SH-SY5Y (cell line): Measurements from ENCODE around the gene HOXD11.

ENCODE experiments used
- GATA2 ChIP-seq: IDR thresholded peaks from 2 replicates; pipeline ENCODE4 v1.6.1; 2011; ENCODE audit warnings: mild to moderate bottlenecking, low read depth, low read length
- GATA3 ChIP-seq: IDR thresholded peaks from 2 replicates; pipeline ENCODE4 v1.6.1; 2011; ENCODE audit warnings: low read depth, mild to moderate bottlenecking, low read length, moderate library complexity

HOXD11 gene

DNA sequence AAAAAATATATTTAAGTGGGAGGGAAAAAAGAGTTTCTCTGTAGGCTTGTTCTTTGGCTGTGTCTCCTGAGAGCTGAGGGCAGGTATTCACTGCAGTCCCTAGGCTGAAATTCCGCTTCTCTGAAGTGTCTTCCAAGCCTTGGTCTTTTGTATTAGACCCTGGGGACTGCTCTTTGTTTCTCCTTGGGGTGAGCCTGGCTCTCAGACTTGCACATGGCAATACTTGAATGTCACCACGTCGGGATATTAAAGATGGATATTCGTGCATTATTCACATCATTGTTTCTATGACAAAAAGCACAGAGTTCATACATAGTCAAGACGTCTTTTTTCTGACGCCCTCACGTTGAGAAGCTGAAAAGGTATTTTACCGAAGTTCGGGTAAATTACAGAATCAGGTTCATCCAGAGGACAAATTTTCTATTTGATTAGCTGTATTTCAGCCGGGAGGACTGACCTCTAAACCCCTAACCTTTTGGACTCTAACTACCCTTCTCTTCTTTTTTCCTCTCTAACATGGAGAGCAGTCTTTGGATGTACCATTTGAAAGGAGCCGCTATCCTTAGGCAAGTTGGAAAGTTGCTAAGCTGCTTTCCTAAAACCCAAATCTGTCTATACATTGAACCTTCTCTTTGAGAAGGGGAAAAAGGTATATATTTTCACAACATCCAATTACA, 47.6 kb downstream of the HOXD11 start:
- no peak for TF ChIP-seq GATA2
- no peak for TF ChIP-seq GATA3

- no peak for TF ChIP-seq GATA3
These were observed 48.4 kb downstream of the HOXD11 start for GRCh38 chr2:176155356-176156044.

GRCh38 chr2:176156301-176156806, 49.3 kb downstream of the HOXD11 start:
- no peak for TF ChIP-seq GATA3
- TF ChIP-seq GATA2: no peak

- no peak for TF ChIP-seq GATA3
- no peak; the same call in 1 of the 2 replicates for TF ChIP-seq GATA2
These were observed 49.9 kb downstream of the HOXD11 start, which contains the start of gene HOXD3 for GRCh38 chr2:176156807-176157498. TSS of gene HOXD3 (plus strand) at chr2:176157307. CDS start at chr2:176169115, 11,808 bp downstream.

DNA sequence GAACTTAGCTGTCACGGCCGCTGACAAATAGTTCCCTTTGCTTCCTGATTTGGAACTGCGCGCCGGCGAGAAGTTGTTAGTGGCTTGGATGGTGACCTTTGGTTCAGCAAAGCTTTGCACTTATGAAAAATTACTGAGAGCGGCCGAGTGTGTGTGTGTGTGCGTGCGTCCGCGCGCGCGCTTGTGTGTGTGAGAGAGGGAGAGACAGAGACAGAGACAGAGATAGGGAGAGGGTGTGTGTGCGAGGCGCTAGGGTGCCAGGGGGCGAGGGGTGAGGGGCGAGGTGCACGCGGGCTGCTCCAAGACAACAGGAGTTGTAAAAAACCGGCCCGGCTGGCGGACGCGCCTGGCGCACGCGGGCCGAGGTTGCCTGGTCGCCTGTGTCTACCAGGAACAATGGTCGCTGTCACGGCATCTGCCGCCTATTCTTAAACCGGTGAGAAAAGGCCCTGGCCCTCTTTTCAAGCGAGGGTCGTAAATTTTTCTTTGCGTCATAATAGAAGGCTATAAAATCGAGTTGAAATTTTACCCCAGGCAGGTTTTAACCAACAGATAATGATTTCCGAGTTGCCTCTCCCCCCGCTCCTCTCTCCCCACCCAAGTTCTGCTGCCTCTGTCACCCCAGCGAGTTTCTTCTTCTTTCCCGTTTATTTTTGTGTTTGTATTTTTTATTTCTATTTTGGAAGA, 50.6 kb downstream of the HOXD11 start:
- TF ChIP-seq GATA3 (no peak), GATA2 (peak; percentile 16; the same call in 1 of the 2 replicates)

- TF ChIP-seq GATA2 (no peak), GATA3 (no peak)
These were observed 51.1 kb downstream of the HOXD11 start for GRCh38 chr2:176158186-176158591.

DNA sequence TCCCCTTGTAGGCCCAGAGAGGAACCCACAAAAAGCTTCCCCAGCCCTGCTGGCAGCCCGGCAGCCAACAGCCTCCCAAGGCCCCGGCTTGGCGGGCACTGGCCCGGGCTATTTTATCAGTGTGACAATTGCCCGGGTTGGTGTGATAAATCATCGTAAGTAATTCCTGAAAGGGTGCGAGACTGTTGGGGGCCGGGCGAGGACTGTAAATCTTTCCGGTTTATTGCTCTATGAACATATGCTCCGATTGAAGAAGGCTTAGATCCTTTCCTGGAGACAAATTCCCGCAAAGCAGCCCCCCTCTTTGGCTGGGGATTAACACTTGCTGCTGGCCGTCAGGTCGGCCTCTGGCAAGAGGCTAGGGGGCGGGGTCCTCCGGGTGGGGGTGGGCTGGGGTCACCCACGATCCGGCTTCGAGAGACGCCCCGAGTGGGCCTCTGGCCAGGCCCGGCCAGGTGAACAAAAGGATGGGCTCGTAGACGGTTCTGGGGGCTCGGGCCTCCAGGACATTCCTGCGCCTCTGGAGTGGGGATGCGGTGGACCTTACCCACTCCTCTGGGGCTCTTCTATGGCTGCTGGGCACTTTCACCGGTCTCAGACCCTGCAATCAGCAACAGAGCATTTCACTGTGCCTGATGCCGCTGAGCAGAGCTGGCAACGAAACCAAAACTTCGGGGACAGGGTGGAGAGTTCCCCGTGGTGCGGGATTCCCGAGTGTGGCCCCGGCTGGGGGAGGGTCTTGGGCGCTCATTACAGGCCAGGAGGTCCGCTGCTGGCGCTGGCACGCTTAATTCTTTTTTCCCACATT, 52.0 kb downstream of the HOXD11 start:
- no peak for TF ChIP-seq GATA3
- no peak for TF ChIP-seq GATA2
